ENCODE data around the gene SIK3. TPM values are rescaled to one million over a fixed set of nuclear protein-coding genes. Genes with fewer than 3 reads are reported as not detected.

SIK3 gene
- total RNA-seq, 2 experiments from 2014 or later, result 81.4 to 86.1 TPM

DNA sequence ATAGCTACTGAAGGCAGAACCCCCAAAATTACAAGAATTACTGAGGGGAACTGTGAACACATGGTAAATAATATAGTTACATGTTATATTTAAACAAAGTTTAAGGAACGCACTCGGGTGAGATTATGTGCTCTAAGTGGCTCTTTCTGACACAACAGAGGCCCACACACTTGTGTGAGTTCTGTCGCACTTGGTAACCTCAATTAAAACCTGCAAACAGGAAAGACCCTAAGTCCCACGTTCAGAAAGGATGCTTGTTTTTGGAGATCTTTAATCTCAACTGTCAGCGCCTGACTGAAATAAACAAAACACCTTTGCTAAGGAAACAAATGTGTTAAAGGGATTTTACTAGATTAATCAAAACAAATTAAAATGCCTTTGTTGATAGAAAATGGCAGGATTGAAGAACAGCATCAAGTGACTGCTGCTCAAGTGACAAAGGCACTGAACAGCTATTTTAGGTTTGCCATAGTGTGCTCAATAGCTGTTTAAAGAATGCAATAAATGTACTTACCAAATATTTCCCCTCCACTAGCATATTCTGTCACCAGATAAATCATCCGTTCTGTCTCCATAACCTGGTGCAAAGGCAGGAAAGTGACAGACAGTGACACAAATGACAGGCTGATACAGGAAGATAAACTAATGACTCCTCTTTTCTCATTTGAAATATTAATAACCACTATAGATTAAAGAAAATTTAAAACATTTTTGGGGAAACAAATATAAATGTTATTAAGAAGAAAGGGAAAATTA lies 144.5 kb downstream of the SIK3 start:
- Mint-ChIP-seq H3K27me3 (no peaks in the 10 kb centered on the region), H3K9me3 (no peaks in the 10 kb centered on the region), H3K36me3 (ENCODE audit: low read depth) (peaks cover 74% of the 10 kb centered on the region), H3K4me3 (no peak overlapping the region), H3K27ac (no peak overlapping the region), H3K4me1 (ENCODE audit: low read depth) (peaks cover 58% of the 10 kb centered on the region)
- Histone ChIP-seq H3K4me3 (ENCODE audit: low read length) (no peak overlapping the region), H3K36me3 (ENCODE audit: insufficient read depth, low read length) (peaks cover 31% of the 10 kb centered on the region), H3K27me3 (ENCODE audit: control insufficient read depth in 1 of 2, insufficient read depth in 2 of 2, low read length in 2 of 2) (no peaks in the 10 kb centered on the region), H3K4me1 (ENCODE audit: insufficient read depth, low read length) (peaks cover 17% of the 10 kb centered on the region), H3K27ac (ENCODE audit: low read depth in 1 of 2, low read length in 2 of 2) (no peak overlapping the region), H3K9me3 (ENCODE audit: control insufficient read depth in 1 of 2, insufficient read depth in 1 of 2, low read length in 2 of 2) (no peaks in the 10 kb centered on the region)
- POLR2A ChIA-PET, result no interaction called here
- TF ChIP-seq, protein P1, sequence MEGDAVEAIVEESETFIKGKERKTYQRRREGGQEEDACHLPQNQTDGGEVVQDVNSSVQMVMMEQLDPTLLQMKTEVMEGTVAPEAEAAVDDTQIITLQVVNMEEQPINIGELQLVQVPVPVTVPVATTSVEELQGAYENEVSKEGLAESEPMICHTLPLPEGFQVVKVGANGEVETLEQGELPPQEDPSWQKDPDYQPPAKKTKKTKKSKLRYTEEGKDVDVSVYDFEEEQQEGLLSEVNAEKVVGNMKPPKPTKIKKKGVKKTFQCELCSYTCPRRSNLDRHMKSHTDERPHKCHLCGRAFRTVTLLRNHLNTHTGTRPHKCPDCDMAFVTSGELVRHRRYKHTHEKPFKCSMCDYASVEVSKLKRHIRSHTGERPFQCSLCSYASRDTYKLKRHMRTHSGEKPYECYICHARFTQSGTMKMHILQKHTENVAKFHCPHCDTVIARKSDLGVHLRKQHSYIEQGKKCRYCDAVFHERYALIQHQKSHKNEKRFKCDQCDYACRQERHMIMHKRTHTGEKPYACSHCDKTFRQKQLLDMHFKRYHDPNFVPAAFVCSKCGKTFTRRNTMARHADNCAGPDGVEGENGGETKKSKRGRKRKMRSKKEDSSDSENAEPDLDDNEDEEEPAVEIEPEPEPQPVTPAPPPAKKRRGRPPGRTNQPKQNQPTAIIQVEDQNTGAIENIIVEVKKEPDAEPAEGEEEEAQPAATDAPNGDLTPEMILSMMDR (IDR thresholded peaks at IDR 0.05), result no peak
- CTCF ChIA-PET, result no interaction called here
- DNase-seq (peak in 2 of 14 experiments; percentile 24 to 56), ATAC-seq (ENCODE audit: poor library complexity) (no peak)
- intact Hi-C loops (cut with DNase I, micrococcal nuclease), result no loop called here

GRCh38 chr11:116951762-116952161 lies 146.5 kb downstream of the SIK3 start:
- H3K27me3 ChIP-seq (ENCODE audit: control insufficient read depth in 1 of 2, insufficient read depth in 2 of 2, low read length in 2 of 2), result no peaks in the 10 kb centered on the region
- Mint-ChIP-seq H3K36me3 (ENCODE audit: low read depth) (peaks cover 80% of the 10 kb centered on the region), H3K4me3 (no peak overlapping the region), H3K27me3 (no peaks in the 10 kb centered on the region), H3K4me1 (ENCODE audit: low read depth) (peaks cover 41% of the 10 kb centered on the region), H3K9me3 (no peaks in the 10 kb centered on the region), H3K27ac (no peak overlapping the region)
- no peaks in the 10 kb centered on the region for H3K9me3 ChIP-seq (ENCODE audit: control insufficient read depth in 1 of 2, insufficient read depth in 1 of 2, low read length in 2 of 2)
- DNase-seq (no peak), ATAC-seq (ENCODE audit: poor library complexity) (no peak)
- no peak overlapping the region for H3K4me3 ChIP-seq (ENCODE audit: low read length)
- H3K4me1 ChIP-seq (ENCODE audit: insufficient read depth, low read length), result peaks cover 13% of the 10 kb centered on the region
- H3K27ac ChIP-seq (ENCODE audit: low read depth in 1 of 2, low read length in 2 of 2), result no peak overlapping the region
- ChIA-PET CTCF (interaction anchor here (1.2 kb wide), 1 partner anchor 23 kb away, joined by 3 read pairs; no protein-coding TSS in a partner anchor), POLR2A (no interaction called here)
- H3K36me3 ChIP-seq (ENCODE audit: insufficient read depth, low read length), result peaks cover 30% of the 10 kb centered on the region
- intact Hi-C loops (cut with DNase I, micrococcal nuclease), result no loop called here
- TF ChIP-seq, protein P1 (IDR thresholded peaks at IDR 0.05), result no peak

GRCh38 chr11:116950210-116950609 lies 148.0 kb downstream of the SIK3 start:
- no peak for ATAC-seq (ENCODE audit: poor library complexity)
- DNase-seq, result no peak
- Histone ChIP-seq H3K4me1 (ENCODE audit: insufficient read depth, low read length) (peaks cover 3% of the 10 kb centered on the region), H3K9me3 (ENCODE audit: control insufficient read depth in 1 of 2, insufficient read depth in 1 of 2, low read length in 2 of 2) (no peaks in the 10 kb centered on the region), H3K27me3 (ENCODE audit: control insufficient read depth in 1 of 2, insufficient read depth in 2 of 2, low read length in 2 of 2) (no peaks in the 10 kb centered on the region), H3K4me3 (ENCODE audit: low read length) (no peak overlapping the region), H3K27ac (ENCODE audit: low read depth in 1 of 2, low read length in 2 of 2) (no peak overlapping the region), H3K36me3 (ENCODE audit: insufficient read depth, low read length) (peaks cover 25% of the 10 kb centered on the region)
- CTCF ChIA-PET, result interaction anchor here (1.5 kb wide), 1 partner anchor 155 kb away, joined by 3 read pairs; no protein-coding TSS in a partner anchor
- Mint-ChIP-seq H3K4me3 (no peak overlapping the region), H3K4me1 (ENCODE audit: low read depth) (peaks cover 38% of the 10 kb centered on the region), H3K36me3 (ENCODE audit: low read depth) (peaks cover 80% of the 10 kb centered on the region), H3K27ac (no peak overlapping the region), H3K9me3 (no peaks in the 10 kb centered on the region), H3K27me3 (no peaks in the 10 kb centered on the region)
- POLR2A ChIA-PET, result interaction anchor here (1.2 kb wide), 1 partner anchor 19 kb away, joined by 3 read pairs; no protein-coding TSS in a partner anchor
- intact Hi-C loops (cut with DNase I, micrococcal nuclease), result no loop called here
- TF ChIP-seq, protein P1 (IDR thresholded peaks at IDR 0.05), result no peak

Data from CD4-positive, alpha-beta T cell (primary cell).